ENCODE data around the gene KRT13. TPM values are rescaled to one million over a fixed set of nuclear protein-coding genes. Genes with fewer than 3 reads are reported as not detected.

Gene KRT13
- total and polyA plus RNA-seq, 2 of the 4 experiments (the other 2 are of a cell fraction), result 0.18 to 0.56 TPM

DNA sequence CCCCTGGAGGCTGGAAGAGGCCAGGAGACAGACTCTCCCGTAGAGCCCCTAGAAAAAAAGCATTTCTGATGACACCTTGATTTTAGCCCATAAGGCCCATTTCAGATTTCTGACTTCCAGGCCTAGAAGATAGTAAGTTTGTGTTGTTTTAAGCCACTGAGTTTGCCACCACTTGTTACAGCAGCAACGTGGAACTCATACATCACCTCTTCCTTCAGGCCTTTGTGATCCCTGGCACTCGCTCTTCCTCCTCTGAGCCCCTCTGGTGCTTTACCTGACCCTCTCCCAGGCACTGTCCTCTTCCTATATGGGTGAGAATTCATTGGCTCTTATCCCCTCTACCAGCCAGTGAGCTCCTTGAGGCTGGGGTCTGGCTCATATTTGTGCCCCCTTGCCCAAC, 41.4 kb upstream of the KRT13 start:
- H3K18ac ChIP-seq (ENCODE audit: low read depth, low read length), result no peak overlapping the region
- peak overlapping the region; percentile 100 for H2AK9ac ChIP-seq (replicated peaks; ENCODE audit: low read depth, low read length, poor library complexity)
- H4K5ac ChIP-seq (ENCODE audit: low read depth, low read length), result peak overlapping the region; percentile 38; the same call in 1 of the 2 replicates
- H3K27me3 ChIP-seq (ENCODE audit: control insufficient read depth, insufficient read depth, low read length), result no peaks in the 10 kb centered on the region
- H3K4me3 ChIP-seq (ENCODE audit: insufficient read depth, low read depth, low read length), result no peak overlapping the region
- peaks cover 12% of the 10 kb centered on the region for H3K9me1 ChIP-seq (ENCODE audit: insufficient read depth, low read length)
- POLR2A ChIA-PET (ENCODE audit: unreplicated experiment), result no interaction called here
- no peak overlapping the region for H3K23ac ChIP-seq (ENCODE audit: low read depth, low read length)
- H3K14ac ChIP-seq (replicated peaks; ENCODE audit: low read depth, low read length), result no peak overlapping the region
- H2BK20ac ChIP-seq (ENCODE audit: low read depth, low read length), result peak overlapping the region; percentile 97
- H4K20me1 ChIP-seq (ENCODE audit: insufficient read depth, low read length), result no peaks in the 10 kb centered on the region
- intact Hi-C loops (cut with micrococcal nuclease) (loop anchor here (5.0 kb wide), 1 partner anchor 900 kb away; the partner anchor contains the start of gene SMARCE1), in situ Hi-C loops (cut with MboI; ENCODE audit: low sequenced_read_pairs) (loop anchor here (5.0 kb wide), 1 partner anchor 640 kb away; no protein-coding TSS in a partner anchor), dilution Hi-C loops (cut with HindIII; ENCODE audit: low sequenced_read_pairs, unreplicated experiment) (no loop called here)
- no peak overlapping the region for H3K27ac ChIP-seq (ENCODE audit: insufficient read depth, low read length)
- no peak overlapping the region for H2BK5ac ChIP-seq (ENCODE audit: low read depth, low read length, poor library complexity, severe bottlenecking)
- BruUV-seq (replicated peaks), result no TSS peak
- H3K4me1 ChIP-seq (ENCODE audit: control insufficient read depth, insufficient read depth, low read length), result peaks cover 21% of the 10 kb centered on the region
- no peaks in the 10 kb centered on the region for H3K79me1 ChIP-seq (ENCODE audit: low read depth in 1 of 2, low read length in 2 of 2)
- H3K36me3 ChIP-seq (ENCODE audit: control insufficient read depth, insufficient read depth, low read length), result no peaks in the 10 kb centered on the region
- H2BK15ac ChIP-seq (ENCODE audit: low read depth, low read length), result peak overlapping the region; percentile 95
- no peak for ATAC-seq (ENCODE audit: low read depth)
- CTCF ChIA-PET, result no interaction called here
- H4K8ac ChIP-seq (ENCODE audit: low read depth in 2 of 2, low read length in 2 of 2), result peak overlapping the region in 1 of 2 experiments; percentile 94; a peak in 1 of 4 replicates
- peak overlapping the region; percentile 100 for H2AK5ac ChIP-seq (ENCODE audit: low read depth, low read length)
- H3K4me2 ChIP-seq (ENCODE audit: low read depth, low read length), result no peak overlapping the region
- TF ChIP-seq, protein P1, sequence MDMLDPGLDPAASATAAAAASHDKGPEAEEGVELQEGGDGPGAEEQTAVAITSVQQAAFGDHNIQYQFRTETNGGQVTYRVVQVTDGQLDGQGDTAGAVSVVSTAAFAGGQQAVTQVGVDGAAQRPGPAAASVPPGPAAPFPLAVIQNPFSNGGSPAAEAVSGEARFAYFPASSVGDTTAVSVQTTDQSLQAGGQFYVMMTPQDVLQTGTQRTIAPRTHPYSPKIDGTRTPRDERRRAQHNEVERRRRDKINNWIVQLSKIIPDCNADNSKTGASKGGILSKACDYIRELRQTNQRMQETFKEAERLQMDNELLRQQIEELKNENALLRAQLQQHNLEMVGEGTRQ (IDR thresholded peaks at IDR 0.05; ENCODE audit: low read depth, low read length), result no peak
- TF ChIP-seq POLR2A (IDR thresholded peaks at IDR 0.05; ENCODE audit: low read depth, low read length), result no peak
- no peak for TF ChIP-seq CEBPB (IDR thresholded peaks at IDR 0.05; ENCODE audit: low read depth, low read length)
- TF ChIP-seq NFE2L2 (IDR thresholded peaks at IDR 0.05; ENCODE audit: low read depth, low read length), result no peak
- TF ChIP-seq, protein P2, sequence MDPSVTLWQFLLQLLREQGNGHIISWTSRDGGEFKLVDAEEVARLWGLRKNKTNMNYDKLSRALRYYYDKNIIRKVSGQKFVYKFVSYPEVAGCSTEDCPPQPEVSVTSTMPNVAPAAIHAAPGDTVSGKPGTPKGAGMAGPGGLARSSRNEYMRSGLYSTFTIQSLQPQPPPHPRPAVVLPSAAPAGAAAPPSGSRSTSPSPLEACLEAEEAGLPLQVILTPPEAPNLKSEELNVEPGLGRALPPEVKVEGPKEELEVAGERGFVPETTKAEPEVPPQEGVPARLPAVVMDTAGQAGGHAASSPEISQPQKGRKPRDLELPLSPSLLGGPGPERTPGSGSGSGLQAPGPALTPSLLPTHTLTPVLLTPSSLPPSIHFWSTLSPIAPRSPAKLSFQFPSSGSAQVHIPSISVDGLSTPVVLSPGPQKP (IDR thresholded peaks at IDR 0.05; ENCODE audit: borderline replicate concordance, low read depth, low read length), result no peak
- no peak for TF ChIP-seq RFX5 (IDR thresholded peaks at IDR 0.05; ENCODE audit: low read depth, low read length)
- TF ChIP-seq MXI1 (IDR thresholded peaks at IDR 0.05; ENCODE audit: borderline replicate concordance, low read depth, low read length), result no peak
- TF ChIP-seq SMC3 (IDR thresholded peaks at IDR 0.05; ENCODE audit: low read depth, low read length), result no peak
- TF ChIP-seq MAZ (IDR thresholded peaks at IDR 0.05; ENCODE audit: borderline replicate concordance, low read depth, low read length), result no peak
- TF ChIP-seq, protein P3, sequence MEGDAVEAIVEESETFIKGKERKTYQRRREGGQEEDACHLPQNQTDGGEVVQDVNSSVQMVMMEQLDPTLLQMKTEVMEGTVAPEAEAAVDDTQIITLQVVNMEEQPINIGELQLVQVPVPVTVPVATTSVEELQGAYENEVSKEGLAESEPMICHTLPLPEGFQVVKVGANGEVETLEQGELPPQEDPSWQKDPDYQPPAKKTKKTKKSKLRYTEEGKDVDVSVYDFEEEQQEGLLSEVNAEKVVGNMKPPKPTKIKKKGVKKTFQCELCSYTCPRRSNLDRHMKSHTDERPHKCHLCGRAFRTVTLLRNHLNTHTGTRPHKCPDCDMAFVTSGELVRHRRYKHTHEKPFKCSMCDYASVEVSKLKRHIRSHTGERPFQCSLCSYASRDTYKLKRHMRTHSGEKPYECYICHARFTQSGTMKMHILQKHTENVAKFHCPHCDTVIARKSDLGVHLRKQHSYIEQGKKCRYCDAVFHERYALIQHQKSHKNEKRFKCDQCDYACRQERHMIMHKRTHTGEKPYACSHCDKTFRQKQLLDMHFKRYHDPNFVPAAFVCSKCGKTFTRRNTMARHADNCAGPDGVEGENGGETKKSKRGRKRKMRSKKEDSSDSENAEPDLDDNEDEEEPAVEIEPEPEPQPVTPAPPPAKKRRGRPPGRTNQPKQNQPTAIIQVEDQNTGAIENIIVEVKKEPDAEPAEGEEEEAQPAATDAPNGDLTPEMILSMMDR (conservative IDR thresholded peaks at IDR 0.05; ENCODE audit: low read depth, low read length), result no peak
- no peak for TF ChIP-seq RAD21 (IDR thresholded peaks at IDR 0.05; ENCODE audit: low read length)
- no peak for TF ChIP-seq BHLHE40 (IDR thresholded peaks at IDR 0.05; ENCODE audit: low read depth, low read length)
- no peak for TF ChIP-seq MAFK (IDR thresholded peaks at IDR 0.05; ENCODE audit: low read depth, low read length)
- TF ChIP-seq FOS (IDR thresholded peaks at IDR 0.05; ENCODE audit: low read depth, low read length), result no peak
- TF ChIP-seq RCOR1 (IDR thresholded peaks at IDR 0.05; ENCODE audit: insufficient replicate concordance, low read length), result no peak
- no peak for TF ChIP-seq CHD1 (IDR thresholded peaks at IDR 0.05; ENCODE audit: low read depth, low read length)
- no peak overlapping the region for H3K9ac ChIP-seq (ENCODE audit: low read depth, low read length)
- no peak overlapping the region for H2AFZ ChIP-seq (replicated peaks; ENCODE audit: low read length, poor library complexity)
- H4K91ac ChIP-seq (ENCODE audit: insufficient read depth, low read depth, low read length), result peak overlapping the region; percentile 99
- H2BK120ac ChIP-seq (ENCODE audit: low read depth, low read length), result peak overlapping the region; percentile 97
- no peak overlapping the region for H3K56ac ChIP-seq (ENCODE audit: extremely low read depth, insufficient read depth, low read length)
- DNase-seq, result no peak
- no CpG with 5 or more reads among the region's 3 CpGs for WGBS, 2 experiments (ENCODE audit: extremely low coverage in 2 of 2, insufficient read length in 1 of 2)
- H3K4ac ChIP-seq (ENCODE audit: low read depth, low read length), result peak overlapping the region; percentile 99
- peaks cover 4% of the 10 kb centered on the region for H3K9me3 ChIP-seq (ENCODE audit: control insufficient read depth, insufficient read depth, low read length)

Data from IMR-90 (cell line).